Stimulated activated CD4-positive, alpha-beta T cell treated with anti-CD3 and anti-CD28 coated beads, Interleukin-2, amount 100 ng/mL, for 48 hours (primary cell): Measurements from ENCODE around the gene HM13.
"Not testable (repeated sequence)": the region's sequence is repeated elsewhere in the genome, so short reads cannot be mapped to it uniquely, and the experiment has no call there.

ENCODE experiments used
- DNase-seq, 2 donors: peaks; one replicate each; pipeline ENCODE4 v3.0.0-alpha.2; 2020

HM13 gene, protein sequence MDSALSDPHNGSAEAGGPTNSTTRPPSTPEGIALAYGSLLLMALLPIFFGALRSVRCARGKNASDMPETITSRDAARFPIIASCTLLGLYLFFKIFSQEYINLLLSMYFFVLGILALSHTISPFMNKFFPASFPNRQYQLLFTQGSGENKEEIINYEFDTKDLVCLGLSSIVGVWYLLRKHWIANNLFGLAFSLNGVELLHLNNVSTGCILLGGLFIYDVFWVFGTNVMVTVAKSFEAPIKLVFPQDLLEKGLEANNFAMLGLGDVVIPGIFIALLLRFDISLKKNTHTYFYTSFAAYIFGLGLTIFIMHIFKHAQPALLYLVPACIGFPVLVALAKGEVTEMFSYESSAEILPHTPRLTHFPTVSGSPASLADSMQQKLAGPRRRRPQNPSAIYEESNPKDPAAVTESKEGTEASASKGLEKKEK

DNA sequence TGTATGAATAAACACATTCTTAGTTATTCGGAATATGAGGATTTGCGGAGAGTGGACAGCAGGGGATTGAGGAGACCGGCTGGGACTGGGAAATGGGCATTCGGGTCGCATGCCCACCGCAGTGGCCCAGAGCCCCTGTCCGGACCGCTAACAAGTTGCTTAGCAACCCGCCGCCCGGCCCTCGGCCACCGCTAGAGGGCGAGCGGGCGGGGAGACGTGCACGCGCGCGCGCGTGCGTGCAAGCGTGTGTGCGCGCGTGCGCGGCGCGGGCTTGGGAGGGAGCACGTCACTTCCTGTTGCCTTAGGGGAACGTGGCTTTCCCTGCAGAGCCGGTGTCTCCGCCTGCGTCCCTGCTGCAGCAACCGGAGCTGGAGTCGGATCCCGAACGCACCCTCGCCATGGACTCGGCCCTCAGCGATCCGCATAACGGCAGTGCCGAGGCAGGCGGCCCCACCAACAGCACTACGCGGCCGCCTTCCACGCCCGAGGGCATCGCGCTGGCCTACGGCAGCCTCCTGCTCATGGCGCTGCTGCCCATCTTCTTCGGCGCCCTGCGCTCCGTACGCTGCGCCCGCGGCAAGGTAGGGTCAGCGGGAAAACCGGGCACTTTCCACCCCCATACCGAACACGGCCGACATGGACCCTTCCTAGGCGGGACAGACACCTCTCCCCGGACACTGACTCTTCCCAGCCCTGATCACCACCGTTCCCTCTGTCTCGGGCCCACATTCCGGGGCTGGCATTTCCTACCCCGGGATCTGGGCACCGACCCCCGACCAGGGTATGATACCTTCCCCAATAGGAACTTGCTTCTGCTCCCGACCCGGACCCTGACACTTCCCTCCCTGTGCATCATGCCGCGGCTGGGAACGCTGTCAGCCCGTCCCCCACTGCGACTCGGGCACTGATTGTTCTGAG is at the start of gene HM13:
Gene HM13 (plus strand): TSS at position 289 of the 918 bp plus-strand sequence. CDS start 110 bp downstream, at position 399.
- DNase-seq, result peak; percentile 82 to 88

DNA sequence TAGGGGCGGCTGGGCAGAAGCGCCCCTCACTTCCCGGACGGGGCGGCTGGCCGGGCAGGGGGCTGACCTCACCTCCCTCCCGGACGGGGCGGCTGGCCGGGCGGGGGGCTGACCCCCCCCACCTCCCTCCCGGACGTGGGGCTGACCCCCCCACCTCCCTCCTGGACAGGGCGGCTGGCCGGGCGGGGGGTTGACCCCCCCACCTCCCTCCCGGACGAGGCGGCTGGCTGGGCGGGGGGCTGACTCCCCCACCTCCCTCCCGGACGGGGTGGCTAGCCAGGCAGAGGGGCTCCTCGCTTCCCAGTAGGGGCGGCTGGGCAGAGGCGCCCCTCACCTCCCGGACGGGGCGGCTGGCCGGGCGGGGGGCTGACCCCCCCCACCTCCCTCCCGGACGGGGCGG is 43.3 kb upstream of the HM13 start:
- not testable (repeated sequence) for DNase-seq

DNA sequence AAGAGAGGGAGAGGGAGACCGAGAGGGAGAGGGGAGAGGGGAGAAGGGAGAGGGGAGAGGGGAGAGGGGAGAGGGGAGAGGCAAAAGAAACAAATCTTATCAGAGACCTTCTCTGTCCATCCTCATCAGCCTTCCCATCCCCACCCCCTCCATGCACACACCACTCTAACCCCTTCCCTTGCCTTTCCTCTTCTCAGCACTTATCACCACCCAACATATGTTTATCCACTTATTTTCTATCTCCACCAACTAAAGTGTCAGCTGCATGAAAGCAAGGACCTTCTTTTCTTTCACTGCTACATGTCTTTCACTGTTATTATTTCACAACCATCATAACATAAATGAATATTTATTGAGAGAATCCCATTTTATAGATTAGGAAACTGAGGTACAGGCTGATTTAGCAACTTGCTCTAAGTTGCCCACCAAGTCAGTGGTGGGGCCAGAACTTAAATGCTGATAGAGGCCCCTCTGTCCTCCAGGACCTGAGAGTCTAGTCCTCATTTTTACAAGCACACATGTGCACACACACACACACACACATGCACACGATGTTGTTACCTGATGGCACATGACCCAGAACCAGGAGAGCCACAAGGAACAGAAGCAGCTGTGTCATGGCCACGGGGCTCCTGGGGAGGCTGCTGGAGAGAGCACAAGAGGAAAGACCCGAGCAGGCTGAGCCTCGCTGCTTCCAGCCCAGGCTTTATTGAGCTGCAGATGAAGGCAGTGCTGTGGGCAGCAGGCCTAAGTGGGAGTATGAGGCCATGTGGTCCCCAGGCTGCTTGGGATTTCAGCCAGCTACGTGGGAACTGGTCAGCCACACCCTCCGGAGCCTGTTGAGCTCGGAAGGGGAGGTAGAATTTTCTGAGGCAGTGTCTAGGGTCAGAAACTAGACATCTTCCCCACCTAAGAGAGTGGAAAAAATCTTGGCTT is 41.6 kb upstream of the HM13 start:
- no peak for DNase-seq

DNA sequence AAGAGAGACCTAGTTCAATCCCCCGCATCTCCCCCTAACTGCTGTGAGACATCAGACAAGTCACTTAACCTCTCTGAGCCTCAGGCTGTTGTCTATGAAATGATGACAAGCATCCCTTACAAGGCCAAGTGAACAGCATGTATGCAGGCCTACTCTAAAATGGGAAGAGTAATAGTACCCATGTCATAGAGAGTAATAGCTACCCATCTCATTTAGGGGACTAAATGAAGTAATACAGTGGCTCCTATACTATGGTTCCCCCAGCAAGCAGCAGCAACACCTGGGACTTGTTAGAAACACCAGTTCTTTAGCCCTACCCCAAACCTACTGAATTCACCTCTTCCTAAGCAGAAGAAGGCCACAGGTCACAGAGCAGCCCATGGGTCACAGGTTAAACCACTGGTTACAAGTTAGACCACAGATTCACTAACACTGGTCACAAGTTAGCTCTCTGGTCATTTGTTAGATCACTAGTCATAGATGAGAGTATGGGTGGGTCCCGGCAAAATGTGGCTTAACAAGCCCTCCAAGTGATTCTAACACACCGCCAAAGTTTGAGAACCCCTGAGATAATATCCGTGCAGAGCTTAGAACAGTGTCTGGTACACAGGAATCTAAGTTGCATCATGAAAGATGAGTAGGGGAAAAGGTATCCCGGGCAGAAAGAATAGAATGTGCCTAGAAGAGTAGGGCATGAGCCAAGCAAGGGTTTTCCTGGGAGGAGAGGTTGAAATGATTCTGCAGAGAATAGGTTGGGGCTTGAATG is 40.7 kb upstream of the HM13 start:
- DNase-seq, result no peak

DNA sequence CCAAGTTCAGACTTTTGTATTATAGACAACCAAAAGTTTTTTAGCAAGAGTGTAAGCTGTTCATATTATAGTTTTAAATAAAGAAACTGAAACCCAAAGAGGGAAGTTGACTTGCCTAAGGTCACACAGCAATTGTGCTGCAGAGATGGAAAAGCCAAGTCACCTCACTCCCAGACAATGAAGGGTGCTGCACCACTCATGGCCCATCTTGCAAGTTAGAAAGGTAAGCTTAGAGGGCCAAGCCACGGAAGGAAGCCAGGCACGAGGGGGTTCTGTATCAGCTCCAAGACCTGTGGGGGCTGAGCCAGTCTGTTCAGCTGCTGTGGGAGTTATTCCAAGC is 40.2 kb upstream of the HM13 start:
- no peak for DNase-seq

DNA sequence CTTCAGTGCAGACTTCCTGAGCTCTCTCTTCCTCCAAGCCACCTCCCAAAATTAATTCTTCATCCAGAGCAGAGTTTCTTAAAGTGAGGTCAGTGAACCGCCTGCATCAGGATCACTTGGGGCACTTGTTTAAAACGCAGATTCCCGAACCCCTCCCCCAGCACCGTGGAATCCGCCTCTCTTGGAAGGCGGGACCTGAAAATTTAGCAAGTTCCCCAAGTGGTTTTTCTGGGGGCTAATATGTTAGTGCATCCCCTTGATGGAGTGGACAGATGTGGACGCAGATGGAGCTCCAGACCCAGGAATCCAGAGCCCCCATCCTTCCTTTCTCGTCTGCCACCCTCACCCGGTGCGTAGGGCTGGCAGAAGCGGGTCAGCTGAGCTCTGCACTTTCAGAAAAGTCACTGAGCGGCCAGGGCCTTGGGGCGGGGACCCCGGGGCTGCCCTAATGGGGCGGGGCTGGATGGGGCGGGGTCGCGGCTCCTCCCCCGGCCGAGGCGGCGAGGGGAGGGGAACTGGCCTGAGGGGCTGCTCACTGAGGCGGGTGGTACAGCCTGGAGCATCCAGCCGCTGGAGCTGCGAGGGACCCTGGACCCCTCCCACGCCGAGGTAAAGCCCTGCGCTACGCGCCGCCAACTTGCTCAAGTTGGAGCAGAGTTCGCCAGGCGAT is 39.3 kb upstream of the HM13 start, which contains the start of the genes DEFB124 and REM1:
Gene DEFB124 (minus strand): TSS at position 370 of the 670 bp plus-strand sequence. CDS start 2,114 bp downstream, outside the sequence.
Gene REM1 (plus strand): TSS at position 531 of the 670 bp plus-strand sequence. CDS start 1,158 bp downstream, outside the sequence.
- no peak for DNase-seq

DNA sequence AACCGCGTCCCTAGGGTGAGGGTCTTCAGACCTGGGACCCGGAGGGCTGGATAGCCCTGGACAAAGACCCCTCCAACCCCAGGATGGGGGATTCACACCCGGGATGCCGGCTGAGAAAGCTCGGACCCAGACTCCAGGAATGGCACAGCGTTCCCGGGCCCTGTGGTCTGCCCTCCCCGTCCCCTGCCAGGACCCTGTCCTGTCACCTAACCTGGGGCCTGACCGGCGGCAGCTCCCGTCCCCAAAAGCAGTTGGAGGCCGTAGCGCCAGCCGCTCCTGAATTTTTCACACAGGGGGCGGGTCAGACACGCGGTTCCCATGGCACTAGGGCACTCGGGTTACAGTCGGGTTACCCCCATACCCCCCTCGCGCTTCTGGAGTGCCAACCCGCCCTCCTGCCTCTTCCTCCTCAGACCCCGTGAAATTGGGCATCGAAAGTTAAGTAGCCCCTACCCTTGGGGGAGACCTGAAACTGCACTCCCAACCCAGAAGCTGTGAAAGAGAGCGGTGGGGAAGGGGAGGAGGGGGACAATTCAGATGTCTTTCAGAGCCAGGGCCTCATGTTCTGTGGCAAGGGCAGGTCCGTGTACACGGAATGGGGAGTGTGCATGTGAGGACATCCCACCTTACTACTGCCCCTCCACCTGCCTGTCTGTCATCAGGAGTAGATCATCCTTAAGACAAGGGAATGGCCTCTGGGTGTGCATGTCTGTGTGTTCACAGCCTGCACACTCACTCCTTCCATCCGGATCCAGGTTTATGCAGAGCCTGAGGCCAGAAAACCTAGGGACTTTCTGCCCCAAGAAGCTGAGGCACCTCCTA is 38.6 kb upstream of the HM13 start:
- DNase-seq, result no peak

DNA sequence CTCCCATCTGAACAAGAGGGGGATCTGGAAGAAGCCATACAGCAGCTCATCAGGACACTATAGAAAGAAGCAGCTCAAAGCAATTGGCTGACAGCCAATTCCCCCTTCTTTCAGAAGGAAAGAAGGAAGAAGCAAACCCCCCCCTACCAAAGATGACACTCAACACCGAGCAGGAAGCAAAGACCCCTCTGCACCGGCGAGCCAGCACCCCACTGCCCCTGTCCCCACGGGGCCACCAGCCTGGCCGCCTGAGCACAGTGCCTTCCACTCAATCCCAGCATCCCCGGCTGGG is 38.0 kb upstream of the HM13 start:
- DNase-seq, result no peak

DNA sequence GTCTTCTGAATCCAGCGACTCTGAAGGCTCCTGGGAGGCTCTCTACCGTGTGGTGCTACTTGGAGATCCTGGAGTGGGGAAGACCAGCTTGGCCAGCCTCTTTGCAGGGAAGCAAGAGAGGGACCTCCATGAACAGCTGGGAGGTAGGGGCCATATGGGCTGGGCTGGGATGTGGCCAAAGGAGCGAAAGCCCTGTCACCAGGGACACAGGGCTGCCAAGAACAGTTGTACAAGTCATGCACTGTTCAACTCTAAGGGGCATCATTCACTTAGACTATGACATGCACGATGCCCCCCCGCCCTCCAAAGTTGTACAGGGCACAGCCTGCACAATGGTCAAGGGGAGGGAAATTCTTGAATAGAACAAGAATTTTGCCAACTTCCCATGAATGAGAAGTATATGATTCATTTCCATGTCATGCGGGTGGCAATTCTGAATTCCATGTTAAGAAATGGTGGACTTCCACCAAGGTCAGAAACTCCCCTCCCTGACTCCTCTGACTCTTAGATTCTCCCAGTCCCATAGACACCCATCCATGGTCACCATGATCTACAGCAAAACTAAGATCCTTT is 37.5 kb upstream of the HM13 start:
- DNase-seq, result no peak

DNA sequence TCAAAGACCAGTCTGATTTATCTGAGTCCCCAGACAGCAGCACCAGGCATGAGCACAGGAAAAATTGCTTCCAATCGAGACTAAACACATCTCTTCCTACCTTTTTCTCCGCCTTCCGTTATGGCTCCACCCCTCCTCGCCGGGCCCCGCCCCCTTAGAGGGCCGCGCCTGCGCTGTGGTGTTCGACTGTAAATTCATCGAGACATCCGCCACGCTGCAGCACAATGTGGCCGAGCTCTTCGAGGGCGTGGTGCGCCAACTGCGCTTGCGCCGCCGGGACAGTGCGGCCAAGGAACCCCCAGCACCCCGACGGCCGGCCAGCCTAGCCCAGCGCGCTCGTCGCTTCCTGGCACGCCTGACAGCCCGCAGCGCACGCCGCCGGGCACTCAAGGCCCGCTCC is 30.2 kb upstream of the HM13 start:
- peak in 1 of 2 donors; percentile 16 for DNase-seq

DNA sequence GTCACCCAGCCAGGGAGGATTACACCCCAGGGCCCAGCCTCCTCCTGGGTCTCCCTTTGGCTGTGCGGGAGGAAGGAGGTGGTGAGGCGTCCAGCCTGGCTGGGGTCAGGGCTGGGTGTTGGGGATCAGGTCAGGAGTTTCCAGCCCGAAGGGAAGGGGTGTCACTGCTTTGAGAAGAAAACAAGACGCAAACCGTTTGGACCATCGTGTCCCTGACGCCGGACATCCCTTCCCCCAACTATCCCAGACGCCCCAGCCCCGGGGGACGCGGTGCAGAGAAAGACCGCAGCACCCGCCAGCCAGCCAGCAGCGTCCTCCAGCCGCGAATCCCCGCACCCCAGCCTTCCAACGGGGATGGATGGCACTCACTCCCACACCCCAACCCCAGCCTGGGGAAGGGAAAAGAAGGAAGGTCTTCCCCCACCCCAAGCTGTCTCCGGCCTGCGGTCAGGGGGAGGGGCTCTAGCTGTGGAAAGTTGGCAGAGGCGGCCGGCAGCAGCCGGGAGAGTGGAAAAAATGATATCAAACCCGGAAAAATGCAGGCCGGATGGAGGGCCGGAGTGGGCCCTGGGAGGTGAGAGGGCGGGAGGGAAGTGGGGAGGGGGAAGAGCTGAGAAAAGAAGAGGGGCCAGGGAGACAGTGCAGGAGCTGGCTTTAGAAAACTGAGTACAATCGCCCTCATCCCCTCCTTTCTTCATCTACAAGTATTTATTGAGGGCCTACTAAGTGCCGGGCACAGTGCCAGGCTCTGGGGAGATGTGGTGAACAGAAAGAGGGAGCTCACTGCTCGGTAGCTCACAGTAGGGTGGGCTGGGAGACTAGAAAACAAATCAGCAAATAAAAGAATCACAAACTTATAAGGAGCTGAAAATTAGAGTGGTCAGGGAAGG is 28.5 kb upstream of the HM13 start:
- no peak for DNase-seq

DNA sequence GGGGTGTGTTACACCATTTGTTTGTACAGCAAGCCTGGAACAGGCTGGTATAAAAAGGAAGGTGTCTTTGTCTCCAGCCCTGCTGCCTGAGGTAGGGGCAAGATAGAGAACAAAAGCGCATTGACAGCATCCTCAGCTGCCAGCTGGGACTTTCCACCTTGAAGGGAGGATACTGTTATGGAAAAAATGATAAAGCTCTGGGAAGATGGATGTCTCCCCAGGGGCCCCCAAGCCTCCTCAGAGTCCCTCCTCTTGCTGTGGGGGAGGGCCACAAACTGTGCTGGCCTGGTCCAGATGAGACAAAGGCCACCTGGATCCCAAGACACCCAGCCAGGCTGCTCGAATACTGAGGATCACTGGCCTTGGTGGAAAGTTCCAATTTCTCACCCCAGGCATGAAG is 26.1 kb upstream of the HM13 start:
- no peak for DNase-seq

DNA sequence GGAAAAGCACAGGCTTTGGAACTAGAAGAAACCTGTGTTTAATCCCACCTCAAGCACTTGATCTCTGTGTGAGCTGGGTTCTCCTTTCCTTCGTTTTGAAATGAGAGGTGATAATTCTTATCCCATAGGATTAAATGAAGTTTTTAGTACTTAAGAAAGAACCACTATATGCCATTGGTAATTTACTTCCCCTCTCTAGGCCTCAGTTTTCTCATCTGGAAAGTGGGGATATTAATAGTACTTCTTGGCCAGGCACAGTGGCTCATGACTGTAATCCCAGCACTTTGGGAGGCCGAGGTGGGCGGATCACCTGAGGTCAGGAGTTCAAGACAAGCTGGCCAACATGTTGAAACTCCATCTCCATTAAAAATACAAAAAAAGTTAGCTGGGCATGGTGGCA is 25.1 kb upstream of the HM13 start:
- DNase-seq, result no peak

DNA sequence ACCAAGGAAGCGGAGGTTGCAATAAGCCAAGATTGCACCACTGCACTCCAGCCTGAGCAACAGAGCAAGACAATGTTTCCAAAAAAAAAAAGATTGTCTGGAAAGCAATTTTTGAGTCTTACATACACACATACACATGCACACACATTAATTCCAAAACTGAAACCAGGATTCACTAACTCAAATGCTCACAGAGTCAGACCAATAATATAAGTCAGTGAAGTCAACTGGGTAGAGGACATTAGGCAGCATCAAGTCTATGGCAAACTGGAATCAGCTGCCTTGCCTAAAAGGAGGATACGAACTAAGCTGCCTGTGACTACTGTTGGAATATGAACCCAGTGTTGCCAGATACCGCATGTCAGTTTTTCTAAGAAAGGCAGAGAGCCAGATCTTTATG is 23.5 kb upstream of the HM13 start:
- no peak for DNase-seq

DNA sequence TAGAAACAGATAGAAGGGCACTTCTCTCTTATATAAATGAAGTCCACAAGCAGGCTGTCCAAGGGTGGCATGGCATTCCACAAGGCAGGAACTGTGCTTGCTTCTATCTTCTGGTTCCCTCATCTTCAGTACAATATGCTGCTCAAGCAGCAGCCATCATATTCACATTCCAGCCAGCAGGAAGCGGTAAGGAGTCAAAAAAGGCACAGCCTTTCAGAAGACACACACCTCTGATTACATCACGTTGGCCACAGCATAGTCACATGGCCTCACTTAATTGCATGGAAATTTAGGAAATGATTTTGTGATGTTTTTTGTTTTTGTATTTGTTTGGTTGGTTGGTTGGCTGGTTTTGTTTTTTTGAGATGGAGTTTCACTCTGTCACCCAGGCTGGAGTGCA is 20.1 kb upstream of the HM13 start:
- DNase-seq, result no peak

DNA sequence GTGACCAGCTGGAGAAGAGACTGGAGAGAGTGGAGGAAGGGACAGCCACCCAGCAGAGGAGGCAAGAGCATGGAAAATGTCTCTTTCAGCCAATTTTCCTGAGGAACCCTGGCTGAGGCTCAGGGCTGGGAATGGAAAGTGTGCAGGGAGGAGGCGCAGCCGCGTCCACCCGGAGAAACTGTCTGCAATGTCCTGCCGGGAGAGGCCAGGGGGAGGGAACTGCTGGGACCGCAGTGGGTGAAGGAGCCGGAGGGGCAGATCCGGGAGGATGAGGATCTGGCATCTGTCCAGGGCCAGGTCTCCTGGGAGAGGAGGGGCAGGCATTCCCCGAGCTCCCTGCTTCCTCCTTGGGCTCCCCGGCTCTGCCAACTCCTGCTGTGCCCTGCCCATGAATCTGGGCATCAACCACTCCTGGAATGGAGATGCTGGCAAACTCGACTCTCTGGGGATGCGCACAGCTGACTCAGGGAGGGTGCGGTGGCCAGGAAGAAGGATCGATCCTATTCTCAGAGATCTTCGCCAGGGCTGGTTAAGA is 17.4 kb upstream of the HM13 start:
- no peak for DNase-seq

DNA sequence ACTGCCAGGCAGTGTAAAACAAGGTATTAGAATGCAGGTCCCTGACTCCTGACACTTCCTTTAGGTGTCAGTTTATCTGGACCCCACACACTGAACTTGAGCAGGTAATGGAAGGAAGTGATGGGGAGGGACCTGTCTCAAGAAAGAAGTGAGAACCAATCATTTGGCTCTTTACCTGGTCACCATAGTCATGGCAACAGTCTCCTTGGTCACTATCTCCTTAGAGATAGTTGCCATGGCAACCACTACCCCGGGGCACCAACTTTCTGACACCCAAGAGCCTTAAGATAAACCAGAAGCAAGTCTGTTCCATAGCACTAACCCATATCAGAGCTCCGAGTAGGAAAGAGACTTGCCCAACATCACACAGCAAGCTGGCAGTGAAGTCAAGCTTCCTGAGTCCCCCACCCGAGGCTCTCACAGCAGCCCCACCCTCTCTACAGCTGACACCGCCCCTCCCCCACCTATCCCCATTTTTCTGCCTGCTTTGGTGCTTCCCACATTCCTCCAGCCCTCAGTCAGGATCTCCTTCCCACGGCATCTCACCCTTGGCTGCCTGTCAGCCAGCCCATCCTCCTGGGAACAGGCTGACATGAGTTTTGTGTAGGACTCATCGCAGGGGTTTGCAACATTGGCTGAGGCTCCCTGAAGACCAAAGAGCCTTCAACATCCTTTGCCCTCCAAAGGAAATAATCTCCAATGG is 16.3 kb upstream of the HM13 start:
- DNase-seq, result no peak

DNA sequence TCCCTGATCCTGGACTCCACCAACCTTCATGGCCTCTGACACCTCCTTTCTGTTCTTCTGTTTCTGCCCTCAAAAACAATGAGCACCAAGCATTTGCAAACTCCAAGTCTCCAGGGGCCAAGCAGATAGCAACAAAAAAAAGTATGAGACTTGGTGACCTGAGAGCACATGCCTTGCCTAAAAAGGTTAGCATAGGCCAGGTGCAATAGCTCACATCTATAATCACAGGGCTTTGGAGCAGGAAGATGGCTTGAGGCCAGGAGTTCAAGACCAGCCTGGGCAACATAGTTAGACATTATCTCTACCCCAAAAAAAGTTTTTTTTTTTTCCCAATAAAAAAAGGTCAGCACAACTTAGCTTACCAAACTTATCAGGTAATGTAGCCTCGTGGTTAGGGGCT is 13.7 kb upstream of the HM13 start:
- DNase-seq, result no peak
